Germinal center (tissue), 1 donor: ENCODE measurements around the gene CLDN15.
A peak's percentile ranks its signal among the peaks of the same experiment; 100 is the strongest.
"Not testable (repeated sequence)": the region's sequence is repeated elsewhere in the genome, so short reads cannot be mapped to it uniquely, and the experiment has no call there.

Experiments used
- DNase-seq: peaks from one replicate; pipeline ENCODE4 v3.0.0; 2012; ENCODE audit warnings: mixed read lengths, low spot score

The CLDN15 gene, protein sequence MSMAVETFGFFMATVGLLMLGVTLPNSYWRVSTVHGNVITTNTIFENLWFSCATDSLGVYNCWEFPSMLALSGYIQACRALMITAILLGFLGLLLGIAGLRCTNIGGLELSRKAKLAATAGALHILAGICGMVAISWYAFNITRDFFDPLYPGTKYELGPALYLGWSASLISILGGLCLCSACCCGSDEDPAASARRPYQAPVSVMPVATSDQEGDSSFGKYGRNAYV

GRCh38 chr7:101237206-101238067, at the start of gene CLDN15:
TSS of gene CLDN15 (minus strand) at chr7:101237802. CDS start at chr7:101237581, 221 bp downstream.
- no peak for DNase-seq

DNA sequence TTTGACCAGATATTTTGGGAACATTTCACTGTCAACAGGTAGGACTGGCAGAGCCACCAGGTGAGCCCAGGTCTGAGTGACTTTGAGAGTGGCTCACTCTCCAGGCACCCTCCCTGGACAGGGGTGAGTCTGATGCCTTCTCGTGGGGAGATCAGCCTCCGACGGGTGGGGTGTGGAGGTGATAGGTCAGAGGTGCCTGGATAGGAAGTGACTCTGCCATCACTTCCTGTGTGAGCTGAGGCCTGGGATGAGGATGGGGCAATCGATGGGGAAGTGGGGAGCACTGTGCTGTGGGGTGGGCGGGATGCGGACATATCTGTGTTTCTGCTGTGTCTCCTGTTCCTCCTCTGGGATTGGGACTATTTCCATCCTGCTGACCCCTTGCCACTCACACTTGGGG, 49.4 kb upstream of the CLDN15 start:
- no peak for DNase-seq

DNA sequence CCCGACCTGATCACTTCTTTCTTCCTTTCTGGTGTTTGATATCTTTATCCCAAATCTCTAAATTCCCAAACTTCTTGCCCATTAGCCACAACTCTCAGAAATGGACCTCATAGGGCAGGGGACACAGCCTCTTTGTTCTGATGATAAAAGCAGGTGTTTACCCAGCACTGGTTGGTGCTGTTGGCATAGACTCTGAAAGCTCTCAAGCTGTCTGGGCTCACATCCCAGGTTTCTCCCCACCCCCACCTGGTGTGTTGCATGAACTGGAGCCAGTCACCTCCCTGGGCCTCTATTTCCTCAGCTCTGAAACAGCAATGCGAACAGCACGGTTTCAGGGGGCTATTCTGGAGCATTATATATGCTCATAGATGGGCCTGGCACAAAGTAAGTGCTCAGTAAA, 48.3 kb upstream of the CLDN15 start:
- not testable (repeated sequence) for DNase-seq

DNA sequence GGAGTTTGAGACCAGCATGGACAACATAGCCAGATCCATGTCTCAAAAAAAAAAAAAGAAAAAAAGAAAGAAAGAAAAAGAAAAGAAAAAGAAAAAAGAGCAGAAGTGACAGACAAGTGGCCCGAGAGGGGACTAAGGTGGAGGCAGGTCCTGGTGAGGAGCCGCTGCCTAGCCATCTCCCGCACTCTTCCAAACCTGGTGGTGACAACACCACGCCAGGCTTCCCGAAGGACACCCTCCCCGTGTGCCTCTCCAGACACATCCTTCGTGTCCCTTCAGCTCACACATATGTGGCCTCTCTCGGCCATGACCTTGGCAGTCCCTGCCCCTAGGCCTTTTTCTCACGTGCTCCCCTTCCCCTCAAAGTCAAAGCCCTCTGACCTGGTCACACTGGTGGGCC, 47.6 kb upstream of the CLDN15 start:
- no peak for DNase-seq

- DNase-seq, result not testable (repeated sequence)
These were observed 43.3 kb upstream of the CLDN15 start for GRCh38 chr7:101280912-101281311.

GRCh38 chr7:101278461-101279292, 41.1 kb upstream of the CLDN15 start:
- DNase-seq, result no peak

- DNase-seq, result no peak
These were observed 39.6 kb upstream of the CLDN15 start for GRCh38 chr7:101277155-101277554.

DNA sequence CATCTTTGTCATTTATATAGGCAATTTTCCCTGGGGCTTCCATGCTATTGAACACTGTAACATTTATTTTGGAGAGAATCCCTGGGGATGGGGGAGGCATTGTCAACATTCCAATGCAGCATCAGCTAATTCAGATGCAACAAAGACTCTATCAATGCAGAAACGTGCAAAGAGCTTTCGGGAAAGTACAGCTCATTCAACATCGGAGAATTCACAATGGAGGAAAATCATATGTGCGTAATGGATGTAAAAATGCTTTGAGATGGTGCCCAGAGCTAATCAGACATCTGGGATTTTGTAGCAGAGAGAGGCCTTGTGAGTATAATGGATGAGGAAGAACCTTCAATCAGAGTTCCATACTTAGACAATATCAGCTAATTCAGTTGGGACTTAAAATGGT, 35.6 kb upstream of the CLDN15 start:
- no peak for DNase-seq

DNA sequence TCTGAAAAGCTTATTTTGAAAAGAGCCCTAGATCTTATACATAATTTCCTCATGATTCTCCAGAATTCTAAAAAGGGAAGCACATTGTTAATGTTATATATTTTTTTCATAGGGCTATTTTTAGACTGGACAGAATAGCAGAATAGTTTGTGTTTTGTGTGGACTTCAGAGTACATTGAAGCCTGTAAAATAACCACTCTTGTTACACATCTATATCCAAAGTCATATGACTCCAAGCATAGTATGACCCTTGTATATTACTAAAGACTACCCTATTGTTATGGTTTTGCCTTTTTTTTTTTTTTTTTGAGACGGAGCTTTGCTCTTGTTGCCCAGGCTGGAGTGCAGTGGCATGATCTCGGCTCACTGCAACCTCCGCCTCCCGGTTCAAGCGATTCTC, 33.4 kb upstream of the CLDN15 start:
- DNase-seq, result no peak

- DNase-seq, result no peak
These were observed 32.1 kb upstream of the CLDN15 start for GRCh38 chr7:101269664-101270063.

DNA sequence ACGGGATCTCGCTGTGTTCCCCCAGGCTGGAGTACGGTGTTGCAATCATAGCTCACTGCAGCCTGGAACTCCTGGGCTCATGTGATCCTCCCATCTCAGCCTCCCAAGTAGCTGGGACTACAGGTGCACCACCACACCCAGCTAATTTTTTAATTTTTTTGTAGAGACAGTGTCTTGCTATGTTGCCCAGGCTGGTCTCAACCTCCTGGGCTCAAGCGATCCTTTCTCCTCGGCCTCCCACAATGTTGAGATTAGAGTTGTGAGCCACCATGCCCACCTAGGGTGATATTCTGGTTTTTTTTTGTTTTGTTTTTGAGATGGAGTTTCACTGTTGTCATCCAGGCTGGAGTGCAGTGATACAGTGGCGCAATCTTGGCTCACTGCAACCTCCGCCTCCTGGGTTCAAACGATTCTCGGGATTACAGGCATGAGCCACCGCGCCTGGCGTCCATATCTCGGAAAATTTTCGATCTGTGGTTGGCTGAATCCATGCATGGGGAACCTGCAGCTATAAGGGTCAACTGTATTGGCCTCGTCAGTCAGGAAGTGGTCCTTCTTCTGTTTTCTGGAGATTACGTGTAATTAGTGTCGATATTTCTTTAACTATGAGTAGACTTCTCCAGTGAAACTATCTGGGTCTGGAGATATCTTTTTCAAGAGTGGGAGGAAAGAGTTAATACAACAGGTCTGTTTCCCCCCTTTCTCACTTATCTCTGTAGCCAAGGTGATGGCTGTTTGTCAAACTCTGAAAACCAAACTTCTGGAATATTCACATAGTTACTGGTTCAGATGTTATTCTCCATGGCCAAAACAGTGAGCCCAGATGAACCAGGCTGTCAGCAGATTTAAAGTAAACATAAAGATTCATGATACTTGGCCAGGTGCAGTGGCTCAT, 28.3 kb upstream of the CLDN15 start:
- DNase-seq, result no peak

- DNase-seq, result not testable (repeated sequence)
These were observed 26.6 kb upstream of the CLDN15 start for GRCh38 chr7:101264102-101264706.

DNA sequence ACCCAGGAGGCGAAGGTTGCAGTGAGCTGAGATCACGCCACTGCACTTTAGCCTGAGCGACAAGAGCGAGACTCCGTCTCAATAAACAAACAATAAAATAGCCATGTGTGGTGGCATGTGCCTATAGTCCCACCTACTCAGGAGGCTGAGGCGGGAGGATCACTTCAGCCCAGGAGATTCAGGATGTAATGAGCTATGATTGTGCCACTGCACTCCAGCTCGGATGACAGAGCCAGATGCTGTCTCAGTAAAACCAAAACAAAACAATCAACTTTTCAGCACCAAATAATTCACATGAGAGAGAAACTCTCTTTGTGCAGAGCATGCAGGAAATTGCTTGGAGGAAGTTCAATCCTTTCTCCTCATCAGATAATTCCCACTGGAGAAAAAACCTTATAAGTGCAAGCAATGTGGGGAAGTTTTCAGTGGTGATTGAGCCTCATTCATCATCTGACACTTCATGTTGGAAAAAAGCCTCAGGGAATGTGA, 20.7 kb upstream of the CLDN15 start:
- DNase-seq, result no peak

DNA sequence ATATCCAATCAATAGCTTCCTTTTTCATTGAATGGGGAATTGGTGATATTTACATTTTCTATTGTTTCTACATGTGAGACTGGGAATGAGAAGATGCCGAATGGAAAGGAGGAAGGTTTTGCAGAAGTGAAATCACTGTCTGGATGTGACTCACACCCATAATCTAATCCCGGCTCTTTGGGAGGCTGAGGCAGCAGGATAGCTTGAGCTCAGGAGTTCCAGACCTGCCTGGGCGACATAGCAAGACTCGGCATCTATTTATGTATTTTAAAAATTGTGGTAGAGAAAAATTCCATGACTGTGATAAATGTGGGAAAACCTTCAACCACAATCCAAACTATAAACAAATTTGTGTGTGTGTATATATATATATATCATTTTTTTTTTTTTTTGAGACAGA, 18.2 kb upstream of the CLDN15 start:
- DNase-seq, result no peak

DNA sequence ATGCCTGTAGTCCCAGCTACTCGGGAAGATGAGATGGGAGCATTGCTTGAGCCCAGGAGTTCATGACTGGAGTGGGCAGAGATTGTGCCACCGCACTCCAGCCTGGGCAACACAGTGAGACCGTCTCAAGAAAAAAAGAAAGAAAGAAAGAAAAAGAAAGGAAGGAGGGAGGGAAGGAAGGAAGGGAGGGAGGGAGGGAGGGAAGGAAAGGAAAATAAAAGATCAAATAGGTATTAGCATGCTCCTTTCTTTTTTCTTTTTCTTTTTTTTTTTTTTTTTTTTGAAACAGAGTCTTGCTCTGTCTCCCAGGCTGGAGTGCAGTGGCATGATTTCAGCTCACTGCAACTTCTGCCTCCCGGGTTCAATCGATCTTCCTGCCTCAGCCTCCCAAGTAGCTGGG, 15.6 kb upstream of the CLDN15 start:
- not testable (repeated sequence) for DNase-seq

- peak; percentile 98 for DNase-seq
These were observed 14.5 kb upstream of the CLDN15 start for GRCh38 chr7:101251871-101252659.

DNA sequence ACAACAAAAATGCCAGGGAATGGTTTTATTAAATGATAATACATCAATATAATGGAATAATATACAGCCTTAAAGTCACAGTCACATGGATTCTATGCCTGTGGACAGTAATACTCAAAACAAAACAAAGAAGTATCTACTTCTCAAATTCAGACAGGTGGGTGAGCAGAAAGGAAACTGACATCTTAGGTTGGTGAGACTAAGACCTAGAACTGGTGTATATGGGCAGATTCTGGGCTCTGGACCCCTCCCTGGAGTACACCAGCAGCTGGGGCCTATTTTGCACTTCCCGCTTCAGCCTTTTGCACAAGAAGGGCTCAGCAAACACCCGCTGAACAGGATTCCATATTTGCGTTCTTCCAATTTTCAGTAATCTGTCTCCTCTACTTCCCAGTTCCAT, 12.7 kb upstream of the CLDN15 start:
- DNase-seq, result no peak

- DNase-seq, result no peak
These were observed 10.7 kb upstream of the CLDN15 start for GRCh38 chr7:101248276-101248675.

GRCh38 chr7:101245147-101245668, 7.6 kb upstream of the CLDN15 start:
- DNase-seq, result no peak
